AG20443 (cell line): Measurements from ENCODE around the gene SLC30A7.

Experiments used
- DNase-seq: peaks from one replicate; pipeline ENCODE4 v3.0.0; 2012; ENCODE audit warnings: low spot score, mixed read lengths

Gene SLC30A7

GRCh38 chr1:101027194-101027772 lies 131.4 kb downstream of the SLC30A7 start:
- no peak for DNase-seq

DNA sequence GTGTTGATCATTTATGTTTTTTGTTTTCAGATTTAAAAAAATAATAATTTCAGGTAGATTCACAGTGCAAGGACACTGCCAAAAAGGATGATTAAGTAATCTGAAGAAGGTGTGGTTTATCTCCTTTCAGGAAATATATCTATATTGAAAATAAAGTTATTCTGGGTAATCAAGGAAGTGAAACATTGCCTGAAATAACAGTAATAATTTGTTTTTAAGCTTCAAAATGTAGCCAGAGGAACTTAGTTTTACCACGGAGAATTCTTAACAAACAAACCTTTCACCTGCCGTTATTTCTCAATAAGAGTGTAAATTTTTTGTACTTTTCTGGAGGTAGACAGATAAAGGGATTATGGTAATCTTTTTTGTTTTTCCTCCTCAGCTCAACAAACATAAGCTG lies 132.6 kb downstream of the SLC30A7 start:
- no peak for DNase-seq

DNA sequence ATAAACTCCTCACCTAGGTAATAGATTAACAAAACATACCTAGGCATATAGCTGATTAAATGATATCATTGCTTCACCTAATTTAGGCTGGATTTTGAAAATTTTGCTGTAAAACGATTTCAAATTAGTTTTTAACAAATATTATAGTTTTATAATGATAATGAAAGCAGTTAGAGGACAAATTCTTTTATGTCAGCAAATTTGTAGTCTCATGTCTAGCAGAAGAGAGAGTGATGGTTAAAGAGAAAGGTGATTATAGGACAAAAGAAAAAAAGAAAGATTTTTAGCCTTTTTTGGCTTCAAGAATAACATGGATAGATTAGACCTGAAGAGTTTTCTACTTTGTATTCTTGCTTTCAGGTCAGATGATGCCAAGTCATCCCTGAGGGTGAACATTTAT lies 133.3 kb downstream of the SLC30A7 start:
- no peak for DNase-seq

DNA sequence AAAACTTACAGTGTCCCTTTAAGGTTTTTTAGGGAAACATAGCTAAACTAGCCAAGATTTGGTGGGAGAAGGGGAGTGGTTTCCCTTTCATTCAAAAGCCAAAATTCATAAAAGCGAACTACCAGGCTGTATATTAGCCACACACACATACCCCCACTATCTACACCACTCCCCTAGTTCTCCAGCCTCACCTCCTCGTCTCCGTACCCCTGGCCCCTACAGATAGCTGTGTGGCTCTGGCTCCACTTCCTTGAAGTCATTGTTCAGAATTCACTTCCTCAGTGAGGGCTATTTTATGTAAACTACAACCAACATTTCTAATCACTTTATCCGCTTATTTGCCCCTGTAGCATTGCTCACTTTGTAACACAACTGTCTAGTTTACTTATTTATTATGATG lies 135.0 kb downstream of the SLC30A7 start:
- DNase-seq, result no peak
